ENCODE data around the gene KRTAP10-8. TPM values are rescaled to one million over a fixed set of nuclear protein-coding genes. Genes with fewer than 3 reads are reported as not detected.
"Not testable (repeated sequence)": the region's sequence is repeated elsewhere in the genome, so short reads cannot be mapped to it uniquely, and the experiment has no call there.

The KRTAP10-8 gene
- total RNA-seq, 1 experiment from 2014 or later: not detected

DNA sequence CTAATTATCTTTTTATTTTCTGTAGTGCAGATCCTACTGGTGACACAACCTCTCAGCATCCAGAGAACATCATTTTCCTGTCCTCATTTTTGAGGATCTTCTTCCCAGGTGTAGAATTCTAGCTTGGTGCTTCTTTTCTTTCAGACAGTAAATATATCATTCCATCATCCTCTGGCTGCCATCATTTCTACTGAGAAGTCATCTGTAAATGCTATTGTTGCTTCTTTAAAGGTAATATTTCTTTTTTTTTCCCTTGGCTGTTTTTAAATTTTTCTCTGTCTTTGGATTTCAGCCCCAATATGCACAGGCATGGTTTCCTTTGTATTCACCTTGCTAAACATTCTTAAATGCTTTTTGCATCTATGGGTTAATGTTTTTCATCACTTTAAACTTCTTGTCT, 11.7 kb downstream of the KRTAP10-8 start:
- Histone ChIP-seq H3F3A (ENCODE audit: insufficient read depth, low read depth) (no peaks in the 10 kb centered on the region), H3K4me2 (no peak overlapping the region), H3K9me3 (ENCODE audit: insufficient read depth, low read depth) (peaks cover 4% of the 10 kb centered on the region; the same call in 1 of the 2 replicates), H3K27me3 (ENCODE audit: insufficient read depth, low read depth) (peaks cover 17% of the 10 kb centered on the region), H3K27ac (no peak overlapping the region), H3K4me1 (replicated peaks; ENCODE audit: insufficient read depth) (no peaks in the 10 kb centered on the region), H2AFZ (no peak overlapping the region), H4K20me1 (ENCODE audit: insufficient read depth) (no peaks in the 10 kb centered on the region), H3K4me3 (no peak overlapping the region), H3K79me2 (ENCODE audit: low read depth) (no peaks in the 10 kb centered on the region), H3K9me2 (ENCODE audit: insufficient read depth) (no peaks in the 10 kb centered on the region), H3K36me3 (ENCODE audit: low read depth) (no peaks in the 10 kb centered on the region)
- TF ChIP-seq, protein P1, sequence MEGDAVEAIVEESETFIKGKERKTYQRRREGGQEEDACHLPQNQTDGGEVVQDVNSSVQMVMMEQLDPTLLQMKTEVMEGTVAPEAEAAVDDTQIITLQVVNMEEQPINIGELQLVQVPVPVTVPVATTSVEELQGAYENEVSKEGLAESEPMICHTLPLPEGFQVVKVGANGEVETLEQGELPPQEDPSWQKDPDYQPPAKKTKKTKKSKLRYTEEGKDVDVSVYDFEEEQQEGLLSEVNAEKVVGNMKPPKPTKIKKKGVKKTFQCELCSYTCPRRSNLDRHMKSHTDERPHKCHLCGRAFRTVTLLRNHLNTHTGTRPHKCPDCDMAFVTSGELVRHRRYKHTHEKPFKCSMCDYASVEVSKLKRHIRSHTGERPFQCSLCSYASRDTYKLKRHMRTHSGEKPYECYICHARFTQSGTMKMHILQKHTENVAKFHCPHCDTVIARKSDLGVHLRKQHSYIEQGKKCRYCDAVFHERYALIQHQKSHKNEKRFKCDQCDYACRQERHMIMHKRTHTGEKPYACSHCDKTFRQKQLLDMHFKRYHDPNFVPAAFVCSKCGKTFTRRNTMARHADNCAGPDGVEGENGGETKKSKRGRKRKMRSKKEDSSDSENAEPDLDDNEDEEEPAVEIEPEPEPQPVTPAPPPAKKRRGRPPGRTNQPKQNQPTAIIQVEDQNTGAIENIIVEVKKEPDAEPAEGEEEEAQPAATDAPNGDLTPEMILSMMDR (conservative IDR thresholded peaks at IDR 0.05): no peak
- TF ChIP-seq EZH2 (IDR thresholded peaks at IDR 0.05; ENCODE audit: low read depth): no peak
- intact Hi-C loops (cut with micrococcal nuclease; ENCODE audit: unreplicated experiment): no loop called here
- no TSS peak for BruUV-seq (replicated peaks)
- ChIA-PET POLR2A (ENCODE audit: unreplicated experiment) (no interaction called here), CTCF (no interaction called here)
- DNase-seq: no peak

DNA sequence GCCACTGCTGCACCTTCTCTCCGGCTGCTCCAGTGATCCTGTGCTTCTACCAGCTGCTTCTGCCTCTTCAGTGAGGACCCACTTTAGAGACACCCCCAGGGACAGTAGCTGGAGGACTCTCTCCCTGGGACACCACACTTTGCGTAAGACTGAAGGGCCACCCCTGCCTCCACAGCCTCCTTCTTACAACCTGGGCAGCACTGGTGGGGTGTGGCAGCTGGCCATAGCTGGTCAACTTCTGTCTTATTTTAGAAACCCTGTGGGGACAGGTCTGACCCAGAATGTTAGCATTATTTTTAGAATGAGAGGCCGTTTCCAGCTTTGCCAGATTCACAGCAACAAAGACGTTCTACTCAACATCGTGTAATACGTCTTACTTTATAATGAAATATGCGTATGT, 13.9 kb downstream of the KRTAP10-8 start:
- Histone ChIP-seq H3F3A (ENCODE audit: insufficient read depth, low read depth) (no peaks in the 10 kb centered on the region), H3K4me3 (no peak overlapping the region), H3K27me3 (ENCODE audit: insufficient read depth, low read depth) (peaks cover 31% of the 10 kb centered on the region), H3K9me3 (ENCODE audit: insufficient read depth, low read depth) (peaks cover 4% of the 10 kb centered on the region; the same call in 1 of the 2 replicates), H3K79me2 (ENCODE audit: low read depth) (no peaks in the 10 kb centered on the region), H3K27ac (no peak overlapping the region), H3K9me2 (ENCODE audit: insufficient read depth) (no peaks in the 10 kb centered on the region), H3K4me1 (replicated peaks; ENCODE audit: insufficient read depth) (no peaks in the 10 kb centered on the region), H2AFZ (no peak overlapping the region), H3K4me2 (no peak overlapping the region), H3K36me3 (ENCODE audit: low read depth) (no peaks in the 10 kb centered on the region), H4K20me1 (ENCODE audit: insufficient read depth) (no peaks in the 10 kb centered on the region)
- intact Hi-C loops (cut with micrococcal nuclease; ENCODE audit: unreplicated experiment): no loop called here
- TF ChIP-seq, protein P1 (conservative IDR thresholded peaks at IDR 0.05): no peak
- no peak for TF ChIP-seq EZH2 (IDR thresholded peaks at IDR 0.05; ENCODE audit: low read depth)
- POLR2A ChIA-PET (ENCODE audit: unreplicated experiment): no interaction called here
- no peak for DNase-seq
- no TSS peak for BruUV-seq (replicated peaks)
- CTCF ChIA-PET: no interaction called here

DNA sequence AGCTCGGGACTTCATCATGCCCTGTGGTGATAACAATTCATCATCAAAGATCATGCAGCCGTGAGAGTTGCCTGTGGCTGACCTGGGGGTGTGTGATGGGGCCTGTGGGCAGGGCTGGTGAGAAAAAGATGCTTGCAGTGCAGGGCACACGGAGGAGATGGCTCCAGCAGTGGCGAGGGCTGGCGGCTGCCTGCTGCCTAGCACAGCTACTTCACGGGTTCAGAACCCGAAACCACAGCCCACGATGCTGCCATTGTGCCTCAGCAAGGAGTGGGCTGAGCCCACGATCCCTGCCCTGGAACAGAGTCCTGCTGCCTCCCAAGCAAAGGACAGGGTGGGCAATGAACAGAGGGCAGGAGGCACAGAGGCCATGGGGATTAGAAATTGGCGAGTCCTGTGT, 14.4 kb downstream of the KRTAP10-8 start:
- no peak overlapping the region for H2AFZ ChIP-seq
- no peak overlapping the region for H3K4me2 ChIP-seq
- H3K36me3 ChIP-seq (ENCODE audit: low read depth): no peaks in the 10 kb centered on the region
- no TSS peak for BruUV-seq (replicated peaks)
- no peaks in the 10 kb centered on the region for H4K20me1 ChIP-seq (ENCODE audit: insufficient read depth)
- H3K4me3 ChIP-seq: no peak overlapping the region
- peaks cover 31% of the 10 kb centered on the region for H3K27me3 ChIP-seq (ENCODE audit: insufficient read depth, low read depth)
- H3K4me1 ChIP-seq (replicated peaks; ENCODE audit: insufficient read depth): no peaks in the 10 kb centered on the region
- H3K27ac ChIP-seq: no peak overlapping the region
- ChIA-PET POLR2A (ENCODE audit: unreplicated experiment) (no interaction called here), CTCF (no interaction called here)
- H3K9me2 ChIP-seq (ENCODE audit: insufficient read depth): no peaks in the 10 kb centered on the region
- no peaks in the 10 kb centered on the region for H3F3A ChIP-seq (ENCODE audit: insufficient read depth, low read depth)
- peaks cover 4% of the 10 kb centered on the region; the same call in 1 of the 2 replicates for H3K9me3 ChIP-seq (ENCODE audit: insufficient read depth, low read depth)
- DNase-seq: no peak
- TF ChIP-seq EZH2 (IDR thresholded peaks at IDR 0.05; ENCODE audit: low read depth): no peak
- intact Hi-C loops (cut with micrococcal nuclease; ENCODE audit: unreplicated experiment): no loop called here
- H3K79me2 ChIP-seq (ENCODE audit: low read depth): no peaks in the 10 kb centered on the region

DNA sequence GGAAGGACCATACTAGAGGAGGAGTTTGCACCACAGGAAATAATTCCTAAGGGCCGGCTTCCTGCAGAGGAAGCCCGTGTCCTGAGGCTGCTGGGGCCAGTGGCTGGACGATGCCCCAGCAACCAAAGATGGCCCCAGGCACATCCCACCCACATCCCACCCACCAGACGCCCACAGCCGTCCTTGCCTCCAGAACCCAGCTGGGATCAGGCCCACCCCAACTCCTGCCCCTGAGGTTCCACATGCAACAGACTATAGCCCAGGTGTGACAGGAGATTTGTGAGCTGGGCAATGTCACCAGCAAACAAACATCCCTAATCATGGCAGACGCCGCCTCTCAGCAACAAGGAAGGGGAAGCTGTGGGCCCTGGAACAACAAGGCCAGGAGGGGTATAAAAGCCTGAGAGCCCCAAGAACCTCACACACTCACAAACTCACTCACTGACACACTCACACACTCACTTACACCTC, 14.8 kb downstream of the KRTAP10-8 start, which contains the start of gene KRTAP10-9:
TSS of gene KRTAP10-9 (plus strand) at position 421 of the 471 bp plus-strand sequence. CDS start 79 bp downstream, outside the sequence.
- H3K27me3 ChIP-seq (ENCODE audit: insufficient read depth, low read depth): peaks cover 31% of the 10 kb centered on the region
- no peak within 1 kb of the TSS for H3K27ac ChIP-seq
- CTCF ChIA-PET: no interaction called here
- no peaks in the 10 kb centered on the region for H4K20me1 ChIP-seq (ENCODE audit: insufficient read depth)
- H3K4me2 ChIP-seq: no peak within 1 kb of the TSS
- no peak within 1 kb of the TSS for H2AFZ ChIP-seq
- no peak for DNase-seq
- no peaks in the 10 kb centered on the region for H3K36me3 ChIP-seq (ENCODE audit: low read depth)
- intact Hi-C loops (cut with micrococcal nuclease; ENCODE audit: unreplicated experiment): no loop called here
- H3K4me3 ChIP-seq: no peak within 1 kb of the TSS
- no peaks in the 10 kb centered on the region for H3F3A ChIP-seq (ENCODE audit: insufficient read depth, low read depth)
- TF ChIP-seq, protein P1 (conservative IDR thresholded peaks at IDR 0.05): no peak
- TF ChIP-seq EZH2 (IDR thresholded peaks at IDR 0.05; ENCODE audit: low read depth): no peak
- no TSS peak for BruUV-seq (replicated peaks)
- no peaks in the 10 kb centered on the region for H3K9me2 ChIP-seq (ENCODE audit: insufficient read depth)
- POLR2A ChIA-PET (ENCODE audit: unreplicated experiment): no interaction called here
- peaks cover 4% of the 10 kb centered on the region; the same call in 1 of the 2 replicates for H3K9me3 ChIP-seq (ENCODE audit: insufficient read depth, low read depth)
- no peaks in the 10 kb centered on the region for H3K79me2 ChIP-seq (ENCODE audit: low read depth)
- H3K4me1 ChIP-seq (replicated peaks; ENCODE audit: insufficient read depth): no peaks in the 10 kb centered on the region

DNA sequence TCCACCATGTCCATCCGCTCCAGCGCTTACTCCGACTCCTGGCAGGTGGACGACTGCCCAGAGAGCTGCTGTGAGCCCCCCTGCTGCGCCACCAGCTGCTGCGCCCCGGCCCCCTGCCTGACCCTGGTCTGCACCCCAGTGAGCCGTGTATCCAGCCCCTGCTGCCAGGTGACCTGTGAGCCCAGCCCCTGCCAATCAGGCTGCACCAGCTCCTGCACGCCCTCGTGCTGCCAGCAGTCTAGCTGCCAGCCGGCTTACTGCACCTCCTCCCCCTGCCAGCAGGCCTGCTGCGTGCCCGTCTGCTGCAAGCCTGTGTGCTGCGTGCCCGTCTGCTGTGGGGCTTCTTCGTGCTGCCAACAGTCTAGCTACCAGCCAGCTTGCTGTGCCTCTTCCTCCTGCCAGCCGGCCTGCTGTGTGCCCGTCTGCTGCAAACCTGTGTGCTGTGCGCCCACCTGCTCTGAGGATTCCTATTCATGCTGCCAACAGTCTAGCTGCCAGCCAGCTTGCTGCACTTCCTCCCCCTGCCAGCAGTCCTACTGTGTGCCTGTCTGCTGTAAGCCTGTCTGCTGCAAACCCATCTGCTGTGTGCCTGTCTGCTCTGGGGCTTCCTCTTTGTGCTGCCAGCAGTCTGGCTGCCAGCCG, 15.4 kb downstream of the KRTAP10-8 start:
- POLR2A ChIA-PET (ENCODE audit: unreplicated experiment); DNase-seq; H3K9me3 ChIP-seq (ENCODE audit: insufficient read depth, low read depth); intact Hi-C loops (cut with micrococcal nuclease; ENCODE audit: unreplicated experiment); H3K4me2 ChIP-seq; H3F3A ChIP-seq (ENCODE audit: insufficient read depth, low read depth); H3K4me3 ChIP-seq; H2AFZ ChIP-seq; BruUV-seq (replicated peaks); H3K4me1 ChIP-seq (replicated peaks; ENCODE audit: insufficient read depth); H3K27ac ChIP-seq; H3K36me3 ChIP-seq (ENCODE audit: low read depth); CTCF ChIA-PET; H3K9me2 ChIP-seq (ENCODE audit: insufficient read depth); H3K79me2 ChIP-seq (ENCODE audit: low read depth); H4K20me1 ChIP-seq (ENCODE audit: insufficient read depth): not testable (repeated sequence)
- peaks cover 31% of the 10 kb centered on the region for H3K27me3 ChIP-seq (ENCODE audit: insufficient read depth, low read depth)

All from PC-9 (cell line).